Testis (tissue), 3 donors: ENCODE data around the gene AAMDC. TPM values are rescaled to one million over a fixed set of nuclear protein-coding genes. Genes with fewer than 3 reads are reported as not detected.
"Not testable (repeated sequence)": the region's sequence is repeated elsewhere in the genome, so short reads cannot be mapped to it uniquely, and the experiment has no call there.

Experiments
- DNase-seq: peaks from one replicate; pipeline ENCODE4 v3.0.0-alpha.2; 2019
- H3K27ac ChIP-seq, 2 donors: fragments of 200-600 bp; sonication (generic); one replicate each; pipeline ENCODE4 v1.5.1; 2019
- H3K27me3 ChIP-seq: fragments of 200-600 bp; sonication (generic); one replicate; pipeline ENCODE4 v1.5.1; 2019
- H3K36me3 ChIP-seq: fragments of 200-600 bp; sonication (generic); one replicate; pipeline ENCODE4 v1.5.1; 2017; ENCODE audit warnings: low read depth; ENCODE audit errors: missing control alignments
- H3K4me1 ChIP-seq: fragments of 200-600 bp; sonication (generic); one replicate; pipeline ENCODE4 v1.5.1; 2019
- H3K4me3 ChIP-seq, 2 donors: fragments of 200-600 bp; sonication (generic); one replicate each; pipeline ENCODE4 v1.5.1; 2017 to 2019
- H3K9me3 ChIP-seq: fragments of 200-600 bp; sonication (generic); one replicate; pipeline ENCODE4 v1.5.1; 2017
- CTCF ChIP-seq, 3 experiments: fragments of 450-650 bp in 2 of 3; fragments of 200-600 bp in 1 of 3; sonication (generic) in 1 of 3; IDR thresholded peaks; one replicate each; pipeline ENCODE4 v1.5.1; 2016 to 2019; ENCODE audit warnings: antibody characterized with exemption in 3 of 3, mild to moderate bottlenecking in 2 of 3, moderate library complexity in 1 of 3
- POLR2A ChIP-seq: fragments of 450-650 bp; IDR thresholded peaks from one replicate; pipeline ENCODE4 v1.6.1; 2017; ENCODE audit warnings: antibody characterized with exemption, mild to moderate bottlenecking, moderate library complexity
- WGBS, 2 donors: methylation state at CpG; one replicate each; pipeline ENCODE4 v1.1.5; 2018; 5-methylcytosine and 5-hydroxymethylcytosine counted together
- intact Hi-C: fragments of 100-400 bp; cut with DNase I; formaldehyde crosslinking; loops from one replicate; pipeline ENCODE4 v1.15.1; 2023; ENCODE audit warnings: low total_unique reads
- polyA plus RNA-seq: library from polyadenylated mRNA; stranded (reverse); fragments of 350-450 nt; fragmentation: Illumina TruSeq; extraction: RNeasy Lipid Tissue Mini Kit (QIAGEN cat#74804); gene quantifications from one replicate; pipeline ENCODE4 v1.2.3, GENCODE V29; 2014; ENCODE audit warnings: low read depth, low replicate concordance; ENCODE audit not compliant: insufficient read depth
- total RNA-seq, 2 donors: library from RNA; depleted of rRNA; stranded (reverse); fragments of >200 nt; gene quantifications; one replicate each; pipeline ENCODE4 v1.2.3, GENCODE V29; 2016

AAMDC gene
- total and polyA plus RNA-seq, 3 donors from 2014 or later, result 20.2 to 56.6 (median 22.0) TPM

GRCh38 chr11:77886401-77886800 lies 65.5 kb downstream of the AAMDC start:
- Histone ChIP-seq H3K27ac (no peak overlapping the region), H3K27me3 (no peaks in the 10 kb centered on the region), H3K36me3 (no peaks in the 10 kb centered on the region), H3K9me3 (no peaks in the 10 kb centered on the region), H3K4me1 (no peaks in the 10 kb centered on the region), H3K4me3 (no peak overlapping the region)
- WGBS, 2 donors, result 85 to 94% methylated on average over 18 of the region's 18 CpGs
- TF ChIP-seq CTCF (IDR thresholded peaks at IDR 0.05) (no peak), POLR2A (no peak)
- intact Hi-C loops, result no loop called here
- DNase-seq, result no peak

- H3K36me3 ChIP-seq, H3K27me3 ChIP-seq: not testable (repeated sequence)
Observed at GRCh38 chr11:77889045-77889444, 68.1 kb downstream of the AAMDC start.

DNA sequence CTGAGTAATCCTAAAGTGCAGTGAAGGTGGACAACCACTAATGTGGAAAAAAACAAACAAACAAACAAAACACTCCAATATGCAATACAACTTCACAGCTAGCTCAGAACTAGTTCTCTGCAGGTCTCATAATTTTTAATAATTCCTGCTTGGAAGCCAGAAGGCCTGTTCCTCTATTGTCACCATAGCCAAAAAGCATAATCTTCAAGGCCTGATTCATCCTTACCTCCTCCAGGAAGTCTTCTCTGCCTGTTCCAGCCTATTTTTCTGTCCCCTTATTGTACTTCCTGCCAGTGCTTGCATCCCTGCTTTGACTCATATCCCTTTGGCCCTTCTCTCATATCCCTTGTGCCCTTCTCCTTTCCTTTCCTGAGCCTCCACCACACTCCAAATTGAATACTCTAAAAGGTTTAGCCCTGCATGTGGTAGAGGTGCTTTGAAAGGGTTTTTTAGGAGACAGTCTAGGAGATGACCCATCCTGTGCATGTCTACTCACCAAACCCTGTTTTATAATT lies 69.2 kb downstream of the AAMDC start:
- H3K27me3 ChIP-seq, H3K4me3 ChIP-seq, intact Hi-C loops, H3K27ac ChIP-seq, H3K9me3 ChIP-seq, H3K4me1 ChIP-seq, H3K36me3 ChIP-seq, DNase-seq: not testable (repeated sequence)

More at GRCh38 chr11:77889045-77889444, 68.1 kb downstream of the AAMDC start:
- H3K27ac ChIP-seq, H3K4me3 ChIP-seq, DNase-seq, H3K9me3 ChIP-seq, intact Hi-C loops, H3K4me1 ChIP-seq: not testable (repeated sequence)
- WGBS, 2 donors, result 93 to 97% methylated on average over 5 of the region's 5 CpGs

DNA sequence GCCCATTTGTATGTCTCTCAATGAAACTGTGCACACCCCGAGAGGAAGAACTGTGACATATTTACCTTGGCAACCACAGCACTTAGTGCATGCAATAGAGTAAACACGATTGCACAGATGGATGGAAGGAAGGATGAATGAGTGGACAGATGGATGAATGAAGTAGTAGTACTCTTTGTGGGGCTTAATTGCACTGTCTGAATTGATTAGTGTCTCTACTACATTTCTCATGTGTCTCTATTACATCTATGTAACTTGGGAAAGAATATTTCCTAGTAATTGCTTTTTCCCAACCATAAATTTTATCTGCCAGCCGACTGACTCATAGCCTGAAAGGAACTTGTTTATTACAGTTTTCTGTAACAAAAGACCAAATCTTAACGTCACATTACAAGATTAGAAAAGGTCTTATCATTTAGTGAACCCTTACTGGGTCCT lies 69.7 kb downstream of the AAMDC start:
- H3K27me3 ChIP-seq, H3K4me3 ChIP-seq, H3K4me1 ChIP-seq, H3K36me3 ChIP-seq, H3K27ac ChIP-seq, DNase-seq, H3K9me3 ChIP-seq, intact Hi-C loops: not testable (repeated sequence)
- 57 to 61% methylated on average over 4 of the region's 4 CpGs for WGBS, 2 donors

GRCh38 chr11:77891256-77891655 lies 70.3 kb downstream of the AAMDC start:
- 95 to 96% methylated on average over 7 of the region's 7 CpGs for WGBS, 2 donors
- H3K27ac ChIP-seq, H3K27me3 ChIP-seq, H3K4me1 ChIP-seq, DNase-seq, H3K9me3 ChIP-seq, intact Hi-C loops, H3K4me3 ChIP-seq, H3K36me3 ChIP-seq: not testable (repeated sequence)

DNA sequence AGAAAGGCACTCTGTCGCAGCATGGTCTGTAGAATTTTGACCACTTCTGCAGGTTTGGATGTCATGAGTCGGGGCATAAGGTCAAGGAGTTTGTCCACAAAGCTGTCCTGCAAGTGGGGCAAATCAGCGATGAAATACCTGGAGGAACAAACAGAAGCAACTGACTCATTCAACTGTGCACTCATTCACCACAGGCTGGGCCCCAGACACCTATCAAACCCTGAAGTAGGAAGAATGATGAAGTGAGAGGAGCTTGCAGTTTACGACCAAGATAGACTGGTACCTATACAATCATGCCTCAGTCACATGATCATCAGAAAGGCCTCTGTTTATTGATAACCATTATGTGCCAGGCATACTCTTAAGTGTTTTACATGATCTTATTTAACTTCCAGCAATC lies 70.8 kb downstream of the AAMDC start:
- H3K27me3 ChIP-seq, intact Hi-C loops, H3K27ac ChIP-seq, DNase-seq, H3K9me3 ChIP-seq, H3K4me3 ChIP-seq, H3K4me1 ChIP-seq, H3K36me3 ChIP-seq: not testable (repeated sequence)
- 78 to 89% methylated on average over 2 of the region's 4 CpGs for WGBS, 2 donors

- intact Hi-C loops, H3K4me3 ChIP-seq, H3K27me3 ChIP-seq, H3K27ac ChIP-seq, DNase-seq, H3K36me3 ChIP-seq, H3K4me1 ChIP-seq, H3K9me3 ChIP-seq: not testable (repeated sequence)
- 59 to 70% methylated on average over 1 of the region's 1 CpG for WGBS, 2 donors
Observed at GRCh38 chr11:77894949-77895348, 74.0 kb downstream of the AAMDC start.

GRCh38 chr11:77908835-77909234 lies 87.9 kb downstream of the AAMDC start:
- DNase-seq, result no peak
- TF ChIP-seq POLR2A, result no peak
- TF ChIP-seq CTCF (IDR thresholded peaks at IDR 0.05), result no peak
- no peak overlapping the region for H3K27ac ChIP-seq
- H3K4me3 ChIP-seq, result no peak overlapping the region
- H3K27me3 ChIP-seq, result no peaks in the 10 kb centered on the region
- intact Hi-C loops, result no loop called here
- 88 to 98% methylated on average over 2 of the region's 2 CpGs for WGBS, 2 donors
- H3K9me3 ChIP-seq, result no peaks in the 10 kb centered on the region
- no peaks in the 10 kb centered on the region for H3K36me3 ChIP-seq
- no peaks in the 10 kb centered on the region for H3K4me1 ChIP-seq
